A673 (cell line): Measurements from ENCODE around the gene TRAK1. TPM values are rescaled to one million over a fixed set of nuclear protein-coding genes. Genes with fewer than 3 reads are reported as not detected.

Experiments used
- BruUV-seq: library from RNA; stranded (reverse); fragments of 400-500 nt; replicated peaks from 2 replicates; lab custom pipeline; 2021; lab: Mats Ljungman, UMichigan
- CTCF ChIA-PET: fragments of 300-600 bp; sonication (Branson Sonifier 250); formaldehyde crosslinking; loops from one replicate; lab custom pipeline; 2022; ENCODE audit warnings: antibody characterized with exemption; lab: Charles Lee
- POLR2A ChIA-PET: fragments of 300-600 bp; sonication (Branson Sonifier 250); formaldehyde crosslinking; loops from one replicate; lab custom pipeline; 2022; ENCODE audit warnings: antibody characterized with exemption; ENCODE audit not compliant: low non-redundant PET; lab: Charles Lee
- DNase-seq: peaks from one replicate; pipeline ENCODE4 v3.0.0-alpha.2; 2015; ENCODE audit warnings: low spot score
- H3K27ac ChIP-seq: fragments of 200-600 bp; sonication (generic); 2 replicates; pipeline ENCODE4 v1.5.1; 2016; ENCODE audit warnings: mixed run types, low read depth, mild to moderate bottlenecking, mixed read lengths, antibody characterized with exemption, low read length; ENCODE audit not compliant: poor library complexity, severe bottlenecking
- H3K27me3 ChIP-seq: fragments of 200-600 bp; sonication (generic); replicated peaks from 2 replicates; pipeline ENCODE4 v1.6.1; 2017; ENCODE audit warnings: mixed run types, low read depth, mild to moderate bottlenecking, mixed read lengths, antibody characterized with exemption, low read length; ENCODE audit not compliant: insufficient read depth, poor library complexity
- H3K36me3 ChIP-seq: fragments of 200-600 bp; sonication (generic); 2 replicates; pipeline ENCODE4 v1.6.1; 2016; ENCODE audit warnings: mixed run types, mild to moderate bottlenecking, mixed read lengths, antibody characterized with exemption, low read length; ENCODE audit not compliant: insufficient read depth, poor library complexity, severe bottlenecking
- H3K4me1 ChIP-seq: fragments of 200-600 bp; sonication (generic); 2 replicates; pipeline ENCODE4 v1.6.1; 2017; ENCODE audit warnings: mixed run types, mild to moderate bottlenecking, mixed read lengths, antibody characterized with exemption, low read length; ENCODE audit not compliant: insufficient read depth, poor library complexity, severe bottlenecking
- H3K4me3 ChIP-seq: fragments of 200-600 bp; sonication (generic); 2 replicates; pipeline ENCODE4 v1.5.1; 2016; ENCODE audit warnings: low read depth, mixed run types, mild to moderate bottlenecking, mixed read lengths, low read length; ENCODE audit not compliant: poor library complexity, severe bottlenecking
- H3K9me3 ChIP-seq: fragments of 200-600 bp; sonication (generic); 2 replicates; pipeline ENCODE4 v1.6.1; 2016; ENCODE audit warnings: mixed run types, low read depth, mild to moderate bottlenecking, mixed read lengths, antibody characterized with exemption, low read length; ENCODE audit not compliant: poor library complexity, severe bottlenecking
- CTCF ChIP-seq: fragments of 300-800, 200-600 bp; sonication (generic); conservative IDR thresholded peaks from 2 replicates; pipeline ENCODE4 v1.5.1; 2017; ENCODE audit warnings: low read depth, mild to moderate bottlenecking, antibody characterized with exemption, low read length, moderate library complexity, mixed read lengths
- EZH2 ChIP-seq: fragments of 200-600 bp; sonication (generic); IDR thresholded peaks from 2 replicates; pipeline ENCODE4 v1.6.1; 2017; ENCODE audit warnings: borderline replicate concordance, low read depth, mild to moderate bottlenecking, mixed read lengths, antibody characterized with exemption, low read length; ENCODE audit not compliant: poor library complexity, severe bottlenecking
- intact Hi-C: fragments of 100-400 bp; cut with micrococcal nuclease; formaldehyde crosslinking; loops from one replicate; pipeline ENCODE4 v1.10.0; 2022; ENCODE audit not compliant: unreplicated experiment
- total RNA-seq: library from RNA; stranded (reverse); gene quantifications from 2 replicates; pipeline ENCODE4 v1.2.3, GENCODE V29; 2021

Gene TRAK1
- total RNA-seq, 1 experiment from 2014 or later = 16.3 TPM

- no TSS peak for BruUV-seq
- intact Hi-C loops = no loop called here
- TF ChIP-seq EZH2 = no peak
- TF ChIP-seq CTCF = no peak
- Histone ChIP-seq H3K4me1 (no peaks in the 10 kb centered on the region), H3K4me3 (no peak overlapping the region), H3K27ac (no peak overlapping the region), H3K27me3 (no peaks in the 10 kb centered on the region), H3K36me3 (no peaks in the 10 kb centered on the region), H3K9me3 (no peaks in the 10 kb centered on the region)
- no peak for DNase-seq
- ChIA-PET CTCF (no interaction called here), POLR2A (no interaction called here)
Measured at GRCh38 chr3:42151596-42152168, 60.5 kb downstream of the TRAK1 start.

GRCh38 chr3:42152193-42152592 lies 61.0 kb downstream of the TRAK1 start:
- H3K4me3 ChIP-seq = no peak overlapping the region
- no peak overlapping the region for H3K27ac ChIP-seq
- H3K9me3 ChIP-seq = no peaks in the 10 kb centered on the region
- POLR2A ChIA-PET = no interaction called here
- H3K36me3 ChIP-seq = no peaks in the 10 kb centered on the region
- no peaks in the 10 kb centered on the region for H3K27me3 ChIP-seq
- CTCF ChIA-PET = no interaction called here
- BruUV-seq = no TSS peak
- TF ChIP-seq EZH2 (no peak), CTCF (no peak)
- no peaks in the 10 kb centered on the region for H3K4me1 ChIP-seq
- intact Hi-C loops = no loop called here
- DNase-seq = no peak

GRCh38 chr3:42153039-42153438 lies 61.9 kb downstream of the TRAK1 start:
- Histone ChIP-seq H3K27me3 (no peaks in the 10 kb centered on the region), H3K9me3 (no peaks in the 10 kb centered on the region), H3K4me1 (no peaks in the 10 kb centered on the region), H3K27ac (no peak overlapping the region), H3K4me3 (no peak overlapping the region), H3K36me3 (no peaks in the 10 kb centered on the region)
- ChIA-PET CTCF (no interaction called here), POLR2A (no interaction called here)
- TF ChIP-seq CTCF (no peak), EZH2 (no peak)
- intact Hi-C loops = no loop called here
- no TSS peak for BruUV-seq
- no peak for DNase-seq
